CD4-positive, alpha-beta T cell treated with Interleukin-15 for 4 hours (primary cell): ENCODE results near the gene KCNT1.
"Not testable (repeated sequence)": the region's sequence is repeated elsewhere in the genome, so short reads cannot be mapped to it uniquely, and the experiment has no call there.

ENCODE experiments used
- DNase-seq: peaks from one replicate; pipeline ENCODE4 v3.0.0-alpha.2; 2020; ENCODE audit warnings: low spot score

Gene KCNT1

DNA sequence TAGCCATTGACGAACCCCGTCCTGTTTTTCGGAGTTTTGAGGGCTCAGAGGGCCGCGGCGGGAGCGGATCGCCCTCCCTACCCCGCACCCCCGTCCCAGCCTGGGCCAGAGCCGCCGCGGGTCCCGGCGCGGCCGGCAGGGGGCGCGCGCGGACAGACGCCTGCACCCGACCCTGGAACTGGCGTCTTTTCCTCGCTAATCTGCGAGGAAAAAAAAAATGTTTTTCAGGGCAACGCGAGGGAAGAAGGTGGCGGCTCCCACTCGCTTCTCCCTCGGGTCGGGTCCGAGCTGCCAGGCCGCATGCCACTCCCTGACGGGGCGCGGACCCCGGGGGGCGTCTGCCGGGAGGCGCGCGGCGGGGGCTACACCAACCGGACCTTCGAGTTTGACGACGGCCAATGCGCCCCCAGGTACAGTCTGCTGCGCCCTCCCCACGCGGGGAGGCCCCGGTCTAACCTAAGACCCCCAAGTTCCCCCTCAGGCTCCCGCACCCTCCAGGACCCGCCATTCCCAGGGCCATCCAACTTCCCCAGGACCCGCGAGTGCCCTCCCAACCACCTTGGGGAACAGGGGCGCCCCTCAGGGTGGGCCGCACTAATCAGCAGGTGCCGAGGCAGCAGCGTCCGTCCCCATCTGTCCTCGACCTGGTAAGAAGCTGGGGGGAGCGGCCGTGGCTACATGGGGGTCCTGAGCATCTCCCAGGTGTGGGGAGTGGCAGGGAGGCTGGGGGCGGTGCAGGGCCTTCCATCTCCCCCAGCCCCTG lies at the start of gene KCNT1:
TSS of gene KCNT1 (plus strand) at position 227 of the 763 bp plus-strand sequence. CDS start at position 301, 74 bp downstream.
- DNase-seq, result peak; percentile 41

DNA sequence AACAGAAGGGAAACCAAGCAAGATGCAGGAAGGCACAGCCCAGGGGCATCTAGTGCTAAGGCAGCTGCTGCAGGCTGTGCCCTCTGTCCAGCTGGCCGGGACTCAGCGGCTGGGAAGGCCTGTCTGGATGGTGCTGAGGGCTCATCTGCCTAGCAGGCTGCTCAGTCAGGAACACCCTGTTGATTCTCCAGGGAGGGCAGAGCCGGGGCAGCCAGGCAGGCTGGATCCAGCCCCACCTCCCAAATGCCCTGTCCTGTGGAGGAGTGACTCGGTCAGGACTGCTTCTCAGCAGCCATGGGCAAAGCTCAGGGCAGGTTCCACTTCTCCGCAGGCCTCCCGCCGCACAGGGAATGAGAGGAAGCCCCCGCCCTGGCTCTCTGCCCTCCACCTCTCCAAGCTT lies 46.7 kb upstream of the KCNT1 start:
- no peak for DNase-seq

DNA sequence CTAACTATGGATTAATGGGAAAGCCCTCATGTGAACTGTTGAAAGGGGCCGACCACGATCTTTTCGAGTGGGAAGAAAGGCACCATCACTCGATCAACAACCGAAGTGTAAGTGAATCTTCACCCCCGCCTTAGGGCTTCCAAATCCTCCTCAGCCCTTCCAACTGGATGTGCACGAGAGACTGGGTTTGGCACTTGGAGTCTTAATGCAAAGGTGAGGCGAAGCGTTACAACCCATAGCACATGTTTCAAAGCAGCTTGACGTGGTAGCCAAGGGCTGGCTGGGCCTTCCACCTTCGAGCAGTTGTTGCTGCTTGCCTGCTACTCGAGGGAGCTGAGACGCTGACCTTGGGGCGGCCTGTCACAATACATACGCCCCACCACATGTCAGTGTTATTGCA lies 44.6 kb upstream of the KCNT1 start:
- no peak for DNase-seq

- no peak for DNase-seq
These were observed 42.7 kb upstream of the KCNT1 start for GRCh38 chr9:135659252-135659651.

DNA sequence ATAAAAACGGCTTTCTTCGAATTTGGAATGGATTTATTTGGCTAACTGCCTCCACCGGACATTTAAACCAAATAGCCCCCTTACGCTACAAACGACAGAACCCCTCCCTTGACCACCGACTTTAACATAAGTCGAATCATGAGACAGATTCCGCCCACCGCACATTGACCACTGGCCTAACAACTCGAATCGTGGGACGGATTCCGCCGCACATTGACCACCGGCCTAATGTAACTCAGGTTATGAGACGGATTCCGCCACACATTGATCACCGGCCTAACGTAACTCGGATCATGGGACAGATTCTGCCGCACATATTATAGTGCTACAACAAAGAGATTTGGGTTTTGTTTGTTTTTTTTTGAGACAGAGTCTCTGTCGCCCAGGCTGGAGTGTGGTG lies 41.6 kb upstream of the KCNT1 start:
- no peak for DNase-seq

DNA sequence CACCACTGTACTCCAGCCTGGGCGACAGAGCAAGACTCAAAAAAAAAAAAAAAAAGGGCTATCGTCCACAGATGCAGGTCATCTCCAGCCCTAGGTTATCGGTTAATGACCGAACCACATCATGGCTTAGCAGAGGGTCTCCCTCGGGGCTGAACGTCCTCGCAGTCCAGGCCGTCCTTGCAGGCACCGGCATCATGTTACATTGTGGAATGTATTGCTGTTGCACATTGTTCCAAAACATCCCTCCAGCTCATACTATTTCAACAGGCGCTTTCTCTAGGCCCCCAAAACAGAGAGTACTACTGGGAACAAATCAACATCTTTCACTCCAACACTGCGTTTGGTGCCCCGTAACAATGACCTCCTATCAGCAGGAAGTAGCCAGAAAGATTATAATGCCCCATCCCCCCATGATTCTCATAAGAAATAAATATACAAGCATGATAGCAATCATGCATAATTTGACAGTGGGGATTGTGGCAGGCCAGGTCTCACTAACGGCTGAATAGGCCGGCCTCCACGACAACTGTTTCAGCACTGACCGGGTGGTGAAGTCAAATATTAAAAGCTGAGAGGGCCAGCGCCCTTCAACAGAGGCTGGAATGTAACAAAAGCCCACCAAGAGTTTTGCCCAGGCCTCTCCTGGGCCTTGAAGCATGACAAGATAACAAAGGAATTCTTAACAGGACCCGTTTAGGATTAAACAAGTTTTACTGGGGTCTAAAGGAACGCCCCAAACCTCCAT lies 40.0 kb upstream of the KCNT1 start:
- no peak for DNase-seq

GRCh38 chr9:135662758-135663450 lies 39.1 kb upstream of the KCNT1 start, which contains the start of gene LCN9:
LCN9 (plus strand) TSS chr9:135663309; CDS start chr9:135663322, 13 bp downstream.
- DNase-seq, result no peak

DNA sequence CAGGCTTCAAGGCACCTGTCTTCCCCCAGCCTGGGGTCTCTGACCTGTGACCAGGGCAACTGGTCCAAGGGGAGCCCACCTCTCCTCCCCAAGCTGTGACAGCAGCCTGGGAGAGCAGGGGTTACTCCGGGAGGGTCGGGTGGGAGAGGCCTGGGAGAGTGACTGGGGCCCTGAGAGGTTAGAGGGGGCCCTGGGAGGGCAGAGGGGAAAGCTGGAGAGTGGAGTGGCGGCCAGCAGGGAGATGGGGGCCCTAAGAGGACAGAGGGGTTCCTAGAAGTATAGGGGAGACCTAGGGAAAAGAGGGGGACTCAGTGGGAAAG lies 38.6 kb upstream of the KCNT1 start:
- no peak for DNase-seq

DNA sequence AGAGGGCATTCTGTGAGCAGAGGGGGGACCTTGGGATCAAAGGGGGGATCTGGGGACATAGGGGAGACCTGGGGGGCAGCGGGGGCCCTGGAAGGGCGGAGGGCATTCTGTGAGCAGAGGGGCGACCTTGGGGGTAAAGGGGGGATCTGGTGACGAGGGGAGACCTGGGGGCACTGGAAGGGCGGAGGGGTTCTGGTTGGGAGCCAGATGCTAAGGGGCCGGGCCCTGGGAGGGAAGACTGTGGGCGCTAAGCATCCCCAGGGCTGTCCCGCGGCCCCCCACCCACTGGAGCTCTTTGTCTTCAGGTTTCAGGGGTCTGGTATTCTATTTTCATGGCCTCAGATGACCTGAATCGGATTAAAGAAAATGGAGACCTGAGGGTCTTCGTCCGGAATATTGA lies 38.1 kb upstream of the KCNT1 start:
- DNase-seq, result no peak

DNA sequence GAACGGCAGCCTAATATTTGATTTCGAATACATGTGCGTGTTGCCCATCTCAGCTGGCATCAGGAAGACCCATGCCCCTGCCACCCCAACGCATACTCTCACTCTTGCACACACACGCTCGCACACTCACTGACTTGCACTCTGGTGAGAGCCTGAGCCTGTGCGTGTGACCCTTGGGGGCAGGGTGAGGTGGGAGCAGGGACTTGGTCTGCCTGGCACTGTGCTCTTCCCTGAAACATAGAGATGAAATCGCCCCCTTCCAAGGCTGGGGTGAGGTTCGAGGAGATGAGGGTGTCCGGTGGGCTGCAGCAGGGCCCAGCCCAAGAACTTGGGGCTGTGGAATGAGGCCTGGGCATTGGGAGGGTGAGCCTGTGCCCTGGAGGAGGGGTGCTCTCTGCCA lies 37.7 kb upstream of the KCNT1 start:
- no peak for DNase-seq

DNA sequence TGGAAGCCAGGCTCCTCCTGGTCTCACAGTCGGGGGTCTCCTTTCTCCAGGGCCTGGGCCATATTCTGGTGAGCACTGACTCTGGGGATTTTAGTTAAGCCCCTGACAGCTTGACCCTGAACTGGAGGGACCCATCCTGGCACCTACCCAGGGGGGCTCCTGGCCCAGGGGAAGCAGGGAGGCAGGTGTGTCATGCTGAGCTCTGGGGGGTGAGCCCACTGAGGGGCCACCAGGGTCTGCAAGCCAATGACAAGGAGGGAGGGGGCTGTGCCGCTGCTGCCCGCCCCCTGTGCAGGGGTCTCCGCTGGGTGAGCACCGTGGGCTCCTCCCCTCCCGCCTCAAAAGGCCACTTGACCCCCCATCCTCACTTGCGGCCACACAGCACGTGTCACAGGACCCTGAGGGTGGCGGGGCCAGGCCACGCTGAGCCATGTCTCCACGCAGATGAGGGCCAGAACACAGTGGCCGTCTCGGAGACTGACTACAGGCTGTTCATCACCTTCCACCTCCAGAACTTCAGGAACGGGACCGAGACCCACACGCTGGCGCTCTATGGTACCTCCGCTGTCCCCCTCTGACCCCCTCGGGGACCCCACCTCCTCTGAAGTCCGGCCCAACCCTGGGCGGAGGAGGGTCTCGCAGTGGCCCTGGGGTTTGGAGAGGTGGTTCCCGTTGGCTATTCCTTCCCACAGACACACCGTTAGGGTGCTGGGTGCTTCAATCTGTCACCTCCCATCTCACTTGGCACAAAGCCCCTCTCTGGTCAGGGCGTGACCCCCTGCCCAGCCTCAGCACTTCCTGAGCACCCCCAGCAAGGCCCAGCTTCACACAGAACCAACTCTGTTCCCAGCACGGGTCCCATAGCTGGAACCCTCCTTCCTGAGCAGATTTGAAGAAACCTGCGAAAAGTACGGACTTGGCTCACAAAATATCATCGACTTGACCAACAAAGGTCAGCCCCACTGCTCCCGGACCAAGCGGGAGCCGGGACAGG lies 36.9 kb upstream of the KCNT1 start:
- no peak for DNase-seq

- no peak for DNase-seq
These were observed 36.2 kb upstream of the KCNT1 start for GRCh38 chr9:135665795-135666189.

DNA sequence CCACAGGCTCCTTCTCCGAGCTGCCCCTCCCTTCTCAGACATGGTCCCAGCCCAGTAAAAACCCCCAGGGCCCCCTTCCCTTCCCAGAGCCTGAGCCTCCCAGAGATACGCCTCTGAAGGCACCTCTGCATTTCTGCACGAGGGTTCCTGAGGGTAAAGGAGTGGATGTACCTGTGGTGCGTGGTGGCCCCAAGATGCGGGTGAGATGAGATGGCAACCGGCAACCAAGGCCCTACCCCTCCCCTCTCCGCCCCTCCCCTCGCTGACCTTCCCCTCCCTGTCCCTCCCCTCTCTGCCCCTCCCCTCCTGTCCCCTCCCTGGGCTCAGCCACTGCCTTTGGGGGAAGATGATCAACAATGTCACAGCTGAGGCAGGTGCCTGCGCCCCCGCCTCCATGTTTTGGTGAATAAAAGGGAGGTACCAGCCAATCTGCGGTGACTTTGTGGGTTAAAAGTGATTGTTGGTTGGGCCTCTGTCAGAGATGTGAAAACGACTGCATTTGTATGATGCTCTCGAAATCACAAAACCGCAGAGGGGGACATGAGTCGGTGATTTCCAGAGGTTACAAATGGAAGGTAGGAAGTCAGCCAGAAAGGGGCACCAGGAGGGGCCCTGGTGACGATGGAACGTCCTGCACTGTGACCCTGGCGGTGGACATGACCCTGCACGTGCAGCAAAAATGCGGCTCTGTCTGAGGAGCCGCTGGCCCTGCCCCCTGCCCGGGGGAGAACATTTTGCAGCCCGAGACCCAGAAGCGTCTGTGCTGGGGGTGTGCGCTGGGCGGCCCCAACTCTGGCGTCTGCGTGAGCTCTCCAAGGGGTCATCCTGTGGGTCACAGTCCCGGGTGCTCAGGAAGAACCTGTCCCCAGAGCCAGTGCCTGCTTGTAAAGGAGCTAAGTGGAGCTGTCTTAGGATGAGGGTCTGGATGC lies 35.2 kb upstream of the KCNT1 start:
- DNase-seq, result no peak

DNA sequence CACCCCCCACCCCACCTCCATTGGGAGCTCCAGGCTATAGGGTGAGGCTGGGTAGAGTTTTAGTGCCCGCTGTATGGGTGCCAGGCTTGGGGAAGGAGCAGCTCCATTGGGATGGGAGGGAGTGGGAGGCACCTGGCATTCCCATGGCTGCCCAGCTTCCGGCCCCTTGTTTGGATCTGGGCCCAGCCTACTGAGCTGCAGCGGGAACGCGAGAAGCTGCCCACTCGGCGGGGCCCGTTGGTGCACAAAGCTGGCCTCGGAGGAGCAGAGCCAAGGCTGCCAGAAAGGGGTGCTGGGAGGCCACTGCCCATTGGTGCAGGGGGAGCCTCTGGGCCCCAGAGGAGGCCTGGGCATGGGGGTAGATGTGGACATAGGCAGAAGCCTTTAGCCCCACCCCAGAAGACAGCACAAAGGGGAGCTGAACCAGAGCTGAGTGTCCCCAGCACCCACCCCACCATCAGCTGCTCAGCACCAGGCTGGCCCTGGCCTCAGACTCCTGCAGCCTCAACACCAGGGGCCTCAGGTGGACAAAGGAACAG lies 34.5 kb upstream of the KCNT1 start:
- DNase-seq, result no peak

- not testable (repeated sequence) for DNase-seq
These were observed 33.0 kb upstream of the KCNT1 start for GRCh38 chr9:135669018-135669417.

DNA sequence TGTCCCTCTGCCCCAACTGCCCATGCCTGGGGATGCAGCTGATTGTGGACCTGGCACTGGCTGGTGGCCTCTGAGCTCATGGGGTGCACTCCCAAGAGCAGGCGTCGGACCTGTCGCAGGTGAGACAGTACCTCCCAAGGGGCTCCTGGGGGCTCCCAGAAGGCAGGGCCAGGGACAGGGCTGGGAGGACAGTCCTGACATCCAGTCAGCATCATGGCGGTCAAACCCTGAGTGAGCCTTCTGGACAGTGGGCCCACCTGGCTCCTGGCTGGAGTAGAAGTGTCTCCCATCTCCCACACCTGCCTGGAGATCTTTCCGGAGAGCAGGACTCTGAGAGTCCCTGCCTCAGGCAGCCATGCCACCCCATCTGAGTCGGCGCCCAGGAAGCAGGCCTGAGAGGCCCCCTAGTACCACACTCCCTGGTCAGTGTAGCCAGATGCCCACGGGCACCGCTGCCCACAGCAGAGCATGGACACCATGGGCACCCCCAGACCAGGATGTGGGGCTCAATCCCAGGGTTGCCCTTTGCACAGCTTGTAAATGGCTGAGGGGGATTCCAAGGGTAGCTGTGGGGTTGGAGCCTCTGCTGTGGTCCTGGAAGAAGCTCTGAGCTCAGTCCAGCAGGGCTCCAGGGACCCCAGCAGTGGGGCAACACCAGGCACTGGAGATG lies 32.2 kb upstream of the KCNT1 start:
- DNase-seq, result no peak

DNA sequence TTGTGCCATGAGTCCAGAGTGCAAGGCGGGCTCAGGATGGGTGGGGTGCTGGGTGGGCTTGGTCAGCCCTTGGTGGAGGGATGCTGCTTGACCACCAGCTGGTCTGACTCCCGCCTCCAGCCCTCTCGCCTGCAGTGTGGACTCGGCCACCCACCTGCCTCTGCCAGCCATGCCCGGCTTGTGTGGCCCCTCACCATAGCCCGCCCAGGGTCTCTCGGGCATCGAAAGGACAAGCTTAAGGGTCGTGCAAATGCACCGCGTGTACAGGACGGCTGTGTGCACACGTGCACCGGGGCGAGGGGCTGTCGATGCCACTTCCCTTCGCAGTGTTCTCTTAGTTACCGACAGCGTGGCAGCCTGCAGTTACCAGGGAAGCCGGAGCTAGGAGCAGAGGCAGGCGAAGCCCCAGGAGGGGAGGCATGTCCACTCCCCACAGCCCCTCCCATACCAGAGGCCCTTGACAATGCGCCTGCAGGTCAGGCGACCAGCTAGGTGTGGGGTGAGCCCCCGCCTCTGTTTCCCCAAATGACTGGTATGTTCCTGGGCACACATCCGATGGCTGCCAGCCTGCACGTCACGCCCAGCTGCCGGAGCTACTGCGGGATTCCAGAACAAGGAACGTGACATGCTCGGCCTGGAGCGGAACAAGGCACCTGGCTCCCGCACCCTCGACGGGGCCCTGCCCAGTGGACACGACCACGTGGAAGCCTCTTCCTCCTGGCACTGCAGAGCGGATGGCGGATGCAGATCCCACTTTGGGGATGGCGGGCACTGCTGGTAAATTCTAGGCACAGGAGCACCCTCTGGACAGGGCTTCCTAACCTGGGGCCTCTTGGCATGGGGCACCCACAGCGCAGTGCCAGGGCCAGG lies 31.0 kb upstream of the KCNT1 start:
- DNase-seq, result no peak

- DNase-seq, result no peak
These were observed 30.4 kb upstream of the KCNT1 start for GRCh38 chr9:135671591-135672041.

DNA sequence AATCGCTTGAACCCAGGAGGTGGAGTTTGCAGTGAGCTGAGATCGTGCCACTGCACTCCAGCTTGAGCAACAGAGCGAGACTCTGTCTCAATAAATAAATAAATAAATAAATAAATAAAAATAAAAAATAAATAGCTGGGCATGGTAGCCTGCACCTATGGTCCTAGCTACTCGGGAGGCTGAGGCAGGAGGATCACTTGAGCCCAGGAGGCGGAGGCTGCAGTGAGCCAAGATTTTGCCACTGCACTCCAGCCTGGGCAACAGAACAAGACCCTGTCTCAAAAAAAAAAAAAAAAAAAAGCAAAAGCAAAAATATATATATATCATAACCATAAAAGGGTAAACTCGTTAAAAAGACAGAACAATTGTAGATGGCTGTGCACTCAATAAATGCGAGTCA lies 29.2 kb upstream of the KCNT1 start:
- not testable (repeated sequence) for DNase-seq
